MM.1S (cell line): ENCODE data around the gene A3GALT2.

Experiments
- EZH2phosphoT487 ChIP-seq: fragments of 300-600 bp; sonication (generic); IDR thresholded peaks from 2 replicates; pipeline ENCODE4 v1.6.1; 2018; ENCODE audit warnings: antibody characterized with exemption, low read length
- TF ChIP-seq, protein P1 (sequence below): fragments of 300-600 bp; sonication (generic); IDR thresholded peaks from 2 replicates; pipeline ENCODE4 v1.5.1; 2016; ENCODE audit warnings: antibody characterized with exemption, low read length, mixed read lengths

DNA sequence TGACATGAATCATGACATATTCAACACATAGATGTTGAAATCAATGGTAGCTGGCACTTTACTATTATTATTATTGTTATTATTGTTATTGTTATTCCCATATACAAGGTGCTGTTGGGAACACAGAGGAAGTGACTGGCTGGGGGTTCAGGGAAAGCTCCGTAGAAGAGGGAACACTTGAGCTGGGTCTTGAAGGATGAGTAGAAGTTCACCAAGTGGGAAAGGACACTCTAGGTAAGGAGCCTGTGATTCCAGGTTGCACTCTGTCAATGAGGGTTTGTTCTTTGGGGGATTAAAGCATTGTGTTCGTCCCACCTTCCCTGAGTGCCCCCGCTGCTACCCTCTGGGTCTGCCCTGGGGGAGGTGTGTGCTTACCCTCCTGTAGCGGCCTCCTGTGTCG lies 50.5 kb downstream of the A3GALT2 start:
- TF ChIP-seq, protein P1, sequence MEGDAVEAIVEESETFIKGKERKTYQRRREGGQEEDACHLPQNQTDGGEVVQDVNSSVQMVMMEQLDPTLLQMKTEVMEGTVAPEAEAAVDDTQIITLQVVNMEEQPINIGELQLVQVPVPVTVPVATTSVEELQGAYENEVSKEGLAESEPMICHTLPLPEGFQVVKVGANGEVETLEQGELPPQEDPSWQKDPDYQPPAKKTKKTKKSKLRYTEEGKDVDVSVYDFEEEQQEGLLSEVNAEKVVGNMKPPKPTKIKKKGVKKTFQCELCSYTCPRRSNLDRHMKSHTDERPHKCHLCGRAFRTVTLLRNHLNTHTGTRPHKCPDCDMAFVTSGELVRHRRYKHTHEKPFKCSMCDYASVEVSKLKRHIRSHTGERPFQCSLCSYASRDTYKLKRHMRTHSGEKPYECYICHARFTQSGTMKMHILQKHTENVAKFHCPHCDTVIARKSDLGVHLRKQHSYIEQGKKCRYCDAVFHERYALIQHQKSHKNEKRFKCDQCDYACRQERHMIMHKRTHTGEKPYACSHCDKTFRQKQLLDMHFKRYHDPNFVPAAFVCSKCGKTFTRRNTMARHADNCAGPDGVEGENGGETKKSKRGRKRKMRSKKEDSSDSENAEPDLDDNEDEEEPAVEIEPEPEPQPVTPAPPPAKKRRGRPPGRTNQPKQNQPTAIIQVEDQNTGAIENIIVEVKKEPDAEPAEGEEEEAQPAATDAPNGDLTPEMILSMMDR = no peak
- TF ChIP-seq EZH2phosphoT487 = no peak
